Smooth muscle cell (in vitro differentiated cells): ENCODE results near the gene OSBPL8. TPM values are rescaled to one million over a fixed set of nuclear protein-coding genes. Genes with fewer than 3 reads are reported as not detected.

Source experiments
- DNase-seq: peaks from one replicate; lab custom pipeline; 2025; ENCODE audit not compliant: unreplicated experiment; lab: John Stamatoyannopoulos, UW
- H2AFZ ChIP-seq: fragments of 200-600 bp; sonication (generic); 2 replicates; pipeline ENCODE4 v1.6.0; 2016; ENCODE audit warnings: antibody characterized with exemption, low read depth, mild to moderate bottlenecking
- H3F3A ChIP-seq: fragments of 200-600 bp; sonication (generic); 2 replicates; pipeline ENCODE4 v1.6.0; 2017; ENCODE audit warnings: antibody characterized with exemption, low read depth
- H3K27ac ChIP-seq: fragments of 200-600 bp; sonication (generic); 2 replicates; pipeline ENCODE4 v1.5.1; 2016; ENCODE audit warnings: low read depth, mild to moderate bottlenecking
- H3K27me3 ChIP-seq: fragments of 200-600 bp; sonication (generic); 2 replicates; pipeline ENCODE4 v1.6.1; 2016; ENCODE audit warnings: low read depth, mild to moderate bottlenecking
- H3K36me3 ChIP-seq: fragments of 200-600 bp; sonication (generic); 2 replicates; pipeline ENCODE4 v1.5.1; 2016; ENCODE audit warnings: low read depth
- H3K4me1 ChIP-seq: fragments of 200-600 bp; sonication (generic); 2 replicates; pipeline ENCODE4 v1.5.1; 2016; ENCODE audit warnings: low read depth
- H3K4me2 ChIP-seq: fragments of 200-600 bp; sonication (generic); 2 replicates; pipeline ENCODE4 v1.6.0; 2016; ENCODE audit warnings: mild to moderate bottlenecking
- H3K4me3 ChIP-seq: fragments of 200-600 bp; sonication (generic); 2 replicates; pipeline ENCODE4 v1.5.1; 2016; ENCODE audit warnings: mild to moderate bottlenecking
- H3K79me2 ChIP-seq: fragments of 200-600 bp; sonication (generic); 2 replicates; pipeline ENCODE4 v1.6.0; 2016; ENCODE audit warnings: low read depth, mild to moderate bottlenecking
- H3K9ac ChIP-seq: fragments of 200-600 bp; sonication (generic); 2 replicates; pipeline ENCODE4 v1.6.0; 2016; ENCODE audit warnings: low read depth
- H3K9me3 ChIP-seq: fragments of 200-600 bp; sonication (generic); replicated peaks from 2 replicates; pipeline ENCODE4 v1.5.1; 2016; ENCODE audit warnings: low read depth
- H4K20me1 ChIP-seq: fragments of 200-600 bp; sonication (generic); 2 replicates; pipeline ENCODE4 v1.6.0; 2016; ENCODE audit warnings: low read depth
- CTCF ChIP-seq: fragments of 200-600 bp; sonication (generic); IDR thresholded peaks from 2 replicates; pipeline ENCODE4 v1.5.1; 2017; ENCODE audit warnings: borderline replicate concordance, mild to moderate bottlenecking, antibody characterized with exemption; ENCODE audit not compliant: insufficient read depth, poor library complexity, severe bottlenecking
- WGBS: methylation state at CpG from one replicate; pipeline ENCODE4 v1.1.7; 2016; ENCODE audit warnings: low lambda C conversion rate; 5-methylcytosine and 5-hydroxymethylcytosine counted together
- polyA plus RNA-seq: library from polyadenylated mRNA; unstranded; fragments of >200 nt; fragmentation: Nextera tagmentation; extraction: Ambion mirVana; gene quantifications from 2 replicates; pipeline ENCODE4 v1.2.1, GENCODE V29; 2016
- total RNA-seq: library from RNA; depleted of rRNA; stranded (reverse); fragments of >200 nt; gene quantifications from 2 replicates; pipeline ENCODE4 v1.2.3, GENCODE V29; 2014

The OSBPL8 gene
- total and polyA plus RNA-seq, 2 experiments from 2014 or later = 32.0 to 108 TPM

GRCh38 chr12:76523408-76523807 lies 36.2 kb downstream of the OSBPL8 start:
- Histone ChIP-seq H3K79me2 (peaks cover 96% of the 10 kb centered on the region), H4K20me1 (peaks cover 74% of the 10 kb centered on the region), H3K36me3 (no peaks in the 10 kb centered on the region), H3K27ac (no peak overlapping the region), H3K9me3 (no peaks in the 10 kb centered on the region), H3K4me1 (no peaks in the 10 kb centered on the region), H3K4me3 (no peak overlapping the region), H3K27me3 (no peaks in the 10 kb centered on the region), H3K9ac (no peak overlapping the region), H2AFZ (no peak overlapping the region), H3F3A (no peaks in the 10 kb centered on the region), H3K4me2 (no peak overlapping the region)
- no peak for DNase-seq
- no peak for TF ChIP-seq CTCF

DNA sequence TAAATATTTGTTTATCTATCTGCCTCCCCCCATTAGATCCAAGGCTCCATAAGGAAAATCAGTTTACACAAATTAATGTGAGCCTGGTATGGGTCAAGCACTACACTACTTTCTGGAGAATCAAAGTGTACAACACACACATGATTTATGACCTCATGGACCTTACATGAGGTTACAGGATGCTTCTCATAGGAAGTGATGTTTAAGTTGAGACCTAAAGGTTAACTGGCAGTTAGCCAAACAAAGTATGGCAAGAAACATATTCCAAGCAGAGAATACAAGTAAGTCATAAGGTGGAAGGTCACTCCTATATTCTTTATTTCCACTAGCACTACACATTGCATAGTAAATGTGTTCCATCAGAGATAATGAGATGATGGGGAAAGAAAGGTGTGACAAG lies 39.2 kb downstream of the OSBPL8 start:
- Histone ChIP-seq H3K4me2 (no peak overlapping the region), H3F3A (no peaks in the 10 kb centered on the region), H3K9me3 (no peaks in the 10 kb centered on the region), H4K20me1 (peaks cover 75% of the 10 kb centered on the region), H3K27ac (no peak overlapping the region), H3K36me3 (no peaks in the 10 kb centered on the region), H3K9ac (no peak overlapping the region), H3K79me2 (peaks cover 93% of the 10 kb centered on the region), H3K4me3 (no peak overlapping the region), H3K27me3 (no peaks in the 10 kb centered on the region), H3K4me1 (no peaks in the 10 kb centered on the region), H2AFZ (no peak overlapping the region)
- DNase-seq = no peak
- TF ChIP-seq CTCF = no peak

GRCh38 chr12:76519538-76519937 lies 40.0 kb downstream of the OSBPL8 start:
- Histone ChIP-seq H3K79me2 (peaks cover 85% of the 10 kb centered on the region), H3K27ac (no peak overlapping the region), H2AFZ (no peak overlapping the region), H3K9me3 (no peaks in the 10 kb centered on the region), H3K4me2 (no peak overlapping the region), H3K36me3 (no peaks in the 10 kb centered on the region), H3F3A (no peaks in the 10 kb centered on the region), H3K4me1 (no peaks in the 10 kb centered on the region), H3K9ac (no peak overlapping the region), H3K27me3 (no peaks in the 10 kb centered on the region), H3K4me3 (no peak overlapping the region), H4K20me1 (peaks cover 76% of the 10 kb centered on the region)
- no peak for DNase-seq
- TF ChIP-seq CTCF = no peak
- WGBS = over 99% methylated on average over 5 of the region's 5 CpGs

DNA sequence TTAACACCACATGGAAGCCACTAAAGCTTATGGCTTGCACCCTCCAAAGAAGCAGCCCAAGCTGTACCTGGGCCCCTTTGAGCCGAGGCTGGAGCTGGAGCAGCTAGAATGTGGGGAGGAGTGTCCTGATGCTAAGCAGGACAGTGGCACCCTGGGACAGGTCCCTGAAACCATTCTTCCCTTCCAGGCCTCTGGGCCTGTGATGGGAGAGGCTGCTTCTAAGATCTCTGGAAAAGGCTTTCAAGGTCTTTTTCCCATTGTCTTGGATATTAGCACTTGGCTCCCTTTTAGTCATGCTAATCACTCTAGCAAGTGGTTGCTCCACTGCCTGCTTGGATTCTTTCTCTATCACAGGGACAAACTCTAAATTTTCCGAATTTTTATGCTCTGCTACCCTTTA lies 40.9 kb downstream of the OSBPL8 start:
- no peak overlapping the region for H3K4me3 ChIP-seq

More for the DNA sequence above, 40.9 kb downstream of the OSBPL8 start:
- WGBS = 98% methylated on average over 2 of the region's 2 CpGs
- TF ChIP-seq CTCF = no peak
- H3F3A ChIP-seq = no peaks in the 10 kb centered on the region
- no peak overlapping the region for H3K4me2 ChIP-seq
- H3K27me3 ChIP-seq = no peaks in the 10 kb centered on the region
- H4K20me1 ChIP-seq = peaks cover 73% of the 10 kb centered on the region
- no peak overlapping the region for H3K9ac ChIP-seq
- H2AFZ ChIP-seq = no peak overlapping the region
- H3K4me1 ChIP-seq = no peaks in the 10 kb centered on the region
- H3K79me2 ChIP-seq = peaks cover 76% of the 10 kb centered on the region
- no peak for DNase-seq
- H3K27ac ChIP-seq = no peak overlapping the region
- no peaks in the 10 kb centered on the region for H3K9me3 ChIP-seq
- no peaks in the 10 kb centered on the region for H3K36me3 ChIP-seq
